Keratinocyte (primary cell): ENCODE measurements around the gene KIF13A.
"Not testable (repeated sequence)": the region's sequence is repeated elsewhere in the genome, so short reads cannot be mapped to it uniquely, and the experiment has no call there.

ENCODE experiments used
- CTCF ChIP-seq, 3 experiments: IDR thresholded peaks in 1 of 3; conservative IDR thresholded peaks in 1 of 3; optimal IDR thresholded peaks in 1 of 3; 2 replicates in 2 of 3; 3 replicates in 1 of 3; pipeline versions ENCODE3 to v1.5.1; 2011; ENCODE audit warnings: low read length in 3 of 3, mild to moderate bottlenecking in 3 of 3, moderate library complexity in 2 of 3, control low read depth in 1 of 3, inconsistent platforms in 1 of 3; ENCODE audit not compliant: insufficient read depth in 2 of 3; ENCODE audit errors: extremely low read depth in 1 of 3
- EZH2 ChIP-seq: IDR thresholded peaks from one replicate; pipeline ENCODE4 v1.6.1; 2012; ENCODE audit warnings: inconsistent platforms, mild to moderate bottlenecking, low read length, moderate library complexity

- not testable (repeated sequence) for TF ChIP-seq EZH2; CTCF (optimal IDR thresholded peaks at IDR 0.05 in 1 of 3, IDR thresholded peaks at IDR 0.05 in 1 of 3, conservative IDR thresholded peaks at IDR 0.05 in 1 of 3; ENCODE audit: extremely low read depth in 1 of 3, insufficient read depth in 2 of 3, low read length in 3 of 3)
Measured at GRCh38 chr6:17911656-17912055, 75.8 kb downstream of the KIF13A start.
